Measurements from ENCODE around the gene ASH1L.
"Not testable (repeated sequence)": the region's sequence is repeated elsewhere in the genome, so short reads cannot be mapped to it uniquely, and the experiment has no call there.

The ASH1L gene

GRCh38 chr1:155493595-155493994 lies 69.0 kb downstream of the ASH1L start:
- not testable (repeated sequence) for DNase-seq

GRCh38 chr1:155488419-155488818 lies 74.2 kb downstream of the ASH1L start:
- DNase-seq = not testable (repeated sequence)

- no peak for DNase-seq
Observed at GRCh38 chr1:155487541-155487940, 75.1 kb downstream of the ASH1L start.

- DNase-seq = not testable (repeated sequence)
Observed at GRCh38 chr1:155486952-155487351, 75.7 kb downstream of the ASH1L start.

- DNase-seq = peak; percentile 91
Observed at GRCh38 chr1:155485945-155486344, 76.7 kb downstream of the ASH1L start.

GRCh38 chr1:155485222-155485621 lies 77.4 kb downstream of the ASH1L start:
- DNase-seq = no peak

- no peak for DNase-seq
Observed at GRCh38 chr1:155481741-155482241, 80.8 kb downstream of the ASH1L start.

GRCh38 chr1:155479205-155479604 lies 83.4 kb downstream of the ASH1L start:
- peak; percentile 63 for DNase-seq

- DNase-seq = no peak
Observed at GRCh38 chr1:155478270-155478852, 84.2 kb downstream of the ASH1L start.

- no peak for DNase-seq
Observed at GRCh38 chr1:155474146-155474545, 88.5 kb downstream of the ASH1L start.

- no peak for DNase-seq
Observed at GRCh38 chr1:155473151-155473821, 89.3 kb downstream of the ASH1L start.

- no peak for DNase-seq
Observed at GRCh38 chr1:155472491-155473083, 90.0 kb downstream of the ASH1L start.

GRCh38 chr1:155471891-155472290 lies 90.7 kb downstream of the ASH1L start:
- DNase-seq = no peak

GRCh38 chr1:155471026-155471425 lies 91.6 kb downstream of the ASH1L start:
- no peak for DNase-seq

GRCh38 chr1:155466996-155467395 lies 95.6 kb downstream of the ASH1L start:
- DNase-seq = no peak

GRCh38 chr1:155466617-155466972 lies 96.0 kb downstream of the ASH1L start:
- no peak for DNase-seq

GRCh38 chr1:155463865-155464650 lies 98.5 kb downstream of the ASH1L start:
- no peak for DNase-seq

GRCh38 chr1:155458111-155458510 lies 104.5 kb downstream of the ASH1L start:
- no peak for DNase-seq

- no peak for DNase-seq
Observed at GRCh38 chr1:155457266-155457665, 105.3 kb downstream of the ASH1L start.

GRCh38 chr1:155455588-155456195 lies 106.9 kb downstream of the ASH1L start:
- DNase-seq = no peak

- no peak for DNase-seq
Observed at GRCh38 chr1:155454096-155454495, 108.5 kb downstream of the ASH1L start.

- no peak for DNase-seq
Observed at GRCh38 chr1:155453141-155453540, 109.5 kb downstream of the ASH1L start.

- DNase-seq = no peak
Observed at GRCh38 chr1:155451199-155451598, 111.4 kb downstream of the ASH1L start.
